Prostate gland (tissue), 2 donors: ENCODE results near the gene ECE1.

ENCODE experiments used
- POLR2A ChIP-seq: fragments of 450-650 bp; IDR thresholded peaks from one replicate; pipeline ENCODE4 v1.6.1; 2016; ENCODE audit warnings: antibody characterized with exemption, mild to moderate bottlenecking
- TF ChIP-seq, protein P1 (sequence below), 4 experiments: fragments of 200-600 bp in 2 of 4; fragments of 450-650 bp in 2 of 4; sonication (generic) in 2 of 4; IDR thresholded peaks; 1 replicate in 3 of 4; 2 replicates in 1 of 4; pipeline ENCODE4 v1.5.1; 2016 to 2019; ENCODE audit warnings: antibody characterized with exemption in 4 of 4, mild to moderate bottlenecking in 2 of 4, moderate library complexity in 2 of 4

DNA sequence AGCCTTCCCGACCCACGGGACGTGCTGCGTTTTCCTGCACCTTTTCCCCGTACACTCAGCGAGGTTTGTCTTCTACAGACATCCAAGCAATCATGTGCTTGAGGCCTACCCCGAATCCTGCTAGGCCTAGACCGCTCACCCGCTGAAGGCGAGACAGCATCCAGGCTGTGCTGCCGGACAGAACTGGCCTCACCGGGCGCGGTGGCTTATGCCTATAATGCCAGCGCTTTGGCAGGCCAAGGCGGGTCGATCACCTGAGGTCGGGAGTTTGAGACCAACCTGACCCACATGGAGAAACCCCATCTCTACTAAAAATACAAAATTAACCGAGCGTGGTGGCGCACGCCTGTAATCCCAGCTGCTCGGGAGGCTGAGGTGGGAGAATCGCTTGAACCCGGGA is 54.1 kb downstream of the ECE1 start:
- TF ChIP-seq, protein P1, sequence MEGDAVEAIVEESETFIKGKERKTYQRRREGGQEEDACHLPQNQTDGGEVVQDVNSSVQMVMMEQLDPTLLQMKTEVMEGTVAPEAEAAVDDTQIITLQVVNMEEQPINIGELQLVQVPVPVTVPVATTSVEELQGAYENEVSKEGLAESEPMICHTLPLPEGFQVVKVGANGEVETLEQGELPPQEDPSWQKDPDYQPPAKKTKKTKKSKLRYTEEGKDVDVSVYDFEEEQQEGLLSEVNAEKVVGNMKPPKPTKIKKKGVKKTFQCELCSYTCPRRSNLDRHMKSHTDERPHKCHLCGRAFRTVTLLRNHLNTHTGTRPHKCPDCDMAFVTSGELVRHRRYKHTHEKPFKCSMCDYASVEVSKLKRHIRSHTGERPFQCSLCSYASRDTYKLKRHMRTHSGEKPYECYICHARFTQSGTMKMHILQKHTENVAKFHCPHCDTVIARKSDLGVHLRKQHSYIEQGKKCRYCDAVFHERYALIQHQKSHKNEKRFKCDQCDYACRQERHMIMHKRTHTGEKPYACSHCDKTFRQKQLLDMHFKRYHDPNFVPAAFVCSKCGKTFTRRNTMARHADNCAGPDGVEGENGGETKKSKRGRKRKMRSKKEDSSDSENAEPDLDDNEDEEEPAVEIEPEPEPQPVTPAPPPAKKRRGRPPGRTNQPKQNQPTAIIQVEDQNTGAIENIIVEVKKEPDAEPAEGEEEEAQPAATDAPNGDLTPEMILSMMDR (IDR thresholded peaks at IDR 0.05): no peak
- no peak for TF ChIP-seq POLR2A
